Measurements from ENCODE around the gene SAE1. TPM values are rescaled to one million over a fixed set of nuclear protein-coding genes. Genes with fewer than 3 reads are reported as not detected.

Gene SAE1
- total RNA-seq, 4 donors from 2014 or later: 27.3 to 85.4 (median 51.8) TPM

- H3K9me3 ChIP-seq: no peaks in the 10 kb centered on the region
- in situ Hi-C loops (cut with MboI; ENCODE audit: low pct_ligation_motif_present in 1 of 4, low pct_unique_long_range_greater_than_20kb in 1 of 4, low sequenced_read_pairs in 3 of 4): loop anchor here in 2 of 4 donors (10.0 kb wide), 2 partner anchors 85 to 95 kb away; no protein-coding TSS in a partner anchor
- peaks cover 8 to 44% (median 37%) of the 10 kb centered on the region in 4 donors for H3K4me1 ChIP-seq
- intact Hi-C loops (cut with DNase I; ENCODE audit: low total_unique reads): no loop called here
- H3K27me3 ChIP-seq: peaks cover 23% of the 10 kb centered on the region
- peak; percentile 59 for DNase-seq
- H3K4me3 ChIP-seq: peak overlapping the region in 3 of 4 donors; percentile 4 to 27 (median 25)
- peak overlapping the region in 1 of 4 donors; percentile 4 for H3K27ac ChIP-seq
- H3K36me3 ChIP-seq: no peaks in the 10 kb centered on the region
- 5% methylated on average over 18 of the region's 62 CpGs; no CpG with 5 or more reads in 1 of the 2 donors for whole genome bisulfite sequencing, 2 donors (ENCODE audit: low coverage in 1 of 2)
- no peak for TF ChIP-seq POLR2A (IDR thresholded peaks at IDR 0.05)
Observed at GRCh38 chr19:47239610-47240296, 109.1 kb downstream of the SAE1 start.

GRCh38 chr19:47240556-47240955, 109.9 kb downstream of the SAE1 start:
- Histone ChIP-seq H3K4me1 (peaks cover 8 to 44% (median 38%) of the 10 kb centered on the region in 4 donors), H3K27ac (no peak overlapping the region), H3K9me3 (no peaks in the 10 kb centered on the region), H3K27me3 (peaks cover 23% of the 10 kb centered on the region), H3K4me3 (no peak overlapping the region), H3K36me3 (no peaks in the 10 kb centered on the region)
- 51% methylated on average over 6 of the region's 6 CpGs; no CpG with 5 or more reads in 1 of the 2 donors for WGBS, 2 donors (ENCODE audit: low coverage in 1 of 2)
- intact Hi-C loops (cut with DNase I; ENCODE audit: low total_unique reads): no loop called here
- no peak for DNase-seq
- in situ Hi-C loops (cut with MboI; ENCODE audit: low pct_ligation_motif_present in 1 of 4, low pct_unique_long_range_greater_than_20kb in 1 of 4, low sequenced_read_pairs in 3 of 4): loop anchor here in 2 of 4 donors (10.0 kb wide), 2 partner anchors 86 to 96 kb away; no protein-coding TSS in a partner anchor
- TF ChIP-seq EP300 (IDR thresholded peaks at IDR 0.05; ENCODE audit: low read depth): no peak
- TF ChIP-seq POLR2A (IDR thresholded peaks at IDR 0.05): no peak
- no peak for TF ChIP-seq POLR2AphosphoS5 (IDR thresholded peaks at IDR 0.05)
- no peak for TF ChIP-seq CTCF (IDR thresholded peaks at IDR 0.05)

- TF ChIP-seq POLR2AphosphoS5 (IDR thresholded peaks at IDR 0.05) (no peak), POLR2A (IDR thresholded peaks at IDR 0.05) (no peak), CTCF (IDR thresholded peaks at IDR 0.05) (no peak), EP300 (IDR thresholded peaks at IDR 0.05; ENCODE audit: low read depth) (no peak)
- Histone ChIP-seq H3K4me3 (no peak overlapping the region), H3K36me3 (no peaks in the 10 kb centered on the region), H3K4me1 (peaks cover 8 to 44% (median 38%) of the 10 kb centered on the region in 4 donors), H3K9me3 (no peaks in the 10 kb centered on the region), H3K27ac (no peak overlapping the region), H3K27me3 (peaks cover 23% of the 10 kb centered on the region)
- in situ Hi-C loops (cut with MboI; ENCODE audit: low pct_ligation_motif_present in 1 of 4, low pct_unique_long_range_greater_than_20kb in 1 of 4, low sequenced_read_pairs in 3 of 4): loop anchor here in 2 of 4 donors (10.0 kb wide), 2 partner anchors 86 to 96 kb away; no protein-coding TSS in a partner anchor
- DNase-seq: peak; percentile 83
- intact Hi-C loops (cut with DNase I; ENCODE audit: low total_unique reads): no loop called here
- 10 to 67% methylated on average over 1 to 16 of the region's 27 CpGs for WGBS, 2 donors (ENCODE audit: low coverage in 1 of 2)
Observed at GRCh38 chr19:47240996-47241918, 110.6 kb downstream of the SAE1 start.

- Histone ChIP-seq H3K36me3 (no peaks in the 10 kb centered on the region), H3K27ac (peak overlapping the region in 1 of 4 donors; percentile 75), H3K9me3 (no peaks in the 10 kb centered on the region), H3K4me1 (peaks cover 8 to 44% (median 38%) of the 10 kb centered on the region in 4 donors), H3K27me3 (peaks cover 23% of the 10 kb centered on the region), H3K4me3 (no peak overlapping the region)
- intact Hi-C loops (cut with DNase I; ENCODE audit: low total_unique reads): no loop called here
- TF ChIP-seq POLR2AphosphoS5 (IDR thresholded peaks at IDR 0.05): no peak
- TF ChIP-seq EP300 (IDR thresholded peaks at IDR 0.05; ENCODE audit: low read depth): no peak
- no peak for TF ChIP-seq POLR2A (IDR thresholded peaks at IDR 0.05)
- TF ChIP-seq CTCF (IDR thresholded peaks at IDR 0.05): no peak
- DNase-seq: no peak
- in situ Hi-C loops (cut with MboI; ENCODE audit: low pct_ligation_motif_present in 1 of 4, low pct_unique_long_range_greater_than_20kb in 1 of 4, low sequenced_read_pairs in 3 of 4): loop anchor here in 2 of 4 donors (10.0 kb wide), 2 partner anchors 87 to 97 kb away; no protein-coding TSS in a partner anchor
- WGBS, 2 donors (ENCODE audit: low coverage in 1 of 2): 78 to 88% methylated on average over 1 to 7 of the region's 7 CpGs
Observed at GRCh38 chr19:47241919-47242577, 111.4 kb downstream of the SAE1 start.
